A549 (cell line): ENCODE measurements around the gene TTF2.

Source experiments
- CEBPB ChIP-seq, 2 experiments: fragments of >200 bp in 1 of 2; sonication (Bioruptor Twin) in 1 of 2; formaldehyde crosslinking in 1 of 2; IDR thresholded peaks; 2 replicates each; pipeline ENCODE4 v1.6.1; 2012 to 2016
- CHD2 ChIP-seq: fragments of 150-350 bp; IDR thresholded peaks from 2 replicates; pipeline ENCODE4 v1.6.1; 2014; ENCODE audit warnings: low read length; ENCODE audit not compliant: partially characterized antibody
- CTCF ChIP-seq: fragments of >200 bp; sonication (Bioruptor Twin); formaldehyde crosslinking; IDR thresholded peaks from 3 replicates; pipeline ENCODE4 v1.5.1; 2016
- GATA3 ChIP-seq: IDR thresholded peaks from 2 replicates; pipeline ENCODE4 v1.6.1; 2012; ENCODE audit warnings: borderline replicate concordance
- MYC ChIP-seq: IDR thresholded peaks from 2 replicates; pipeline ENCODE4 v1.6.1; 2012; ENCODE audit warnings: mild to moderate bottlenecking, inconsistent platforms, low read length, improper control_type of control experiment, borderline replicate concordance
- NR3C1 ChIP-seq: fragments of >200 bp; sonication (Bioruptor Twin); formaldehyde crosslinking; IDR thresholded peaks from 3 replicates; pipeline ENCODE4 v1.6.1; 2017
- PHF8 ChIP-seq: fragments of 200-600 bp; sonication (generic); IDR thresholded peaks from 2 replicates; pipeline ENCODE4 v1.6.1; 2016; ENCODE audit warnings: low read depth, mild to moderate bottlenecking, antibody characterized with exemption, moderate library complexity, borderline replicate concordance
- POLR2A ChIP-seq: IDR thresholded peaks from 2 replicates; pipeline ENCODE4 v1.6.1; 2012; ENCODE audit warnings: mild to moderate bottlenecking, low read length
- RFX5 ChIP-seq: fragments of 450-650 bp; IDR thresholded peaks from 2 replicates; pipeline ENCODE4 v1.7.1; 2014; ENCODE audit warnings: antibody characterized with exemption, mild to moderate bottlenecking, moderate library complexity
- ZSCAN20 ChIP-seq: fragments of 250-450 bp; sonication (Bioruptor Pico); IDR thresholded peaks from 2 replicates; pipeline ENCODE4 v1.8.0; 2022; ENCODE audit warnings: mild to moderate bottlenecking, moderate library complexity

- no peak for TF ChIP-seq PHF8
- no peak for TF ChIP-seq NR3C1
- no peak for TF ChIP-seq GATA3
- no peak for TF ChIP-seq MYC
- no peak for TF ChIP-seq CEBPB (IDR thresholded peaks at IDR 0.05)
- TF ChIP-seq CTCF, result no peak
- TF ChIP-seq POLR2A, result no peak
- no peak for TF ChIP-seq CHD2
- no peak for TF ChIP-seq ZSCAN20 (CRISPR knock-in tag)
- TF ChIP-seq RFX5, result no peak
These were observed 46.4 kb downstream of the TTF2 start for GRCh38 chr1:117106478-117106877.
